GM19240 (cell line): ENCODE data around the gene ZCCHC2.

ENCODE experiments used
- DNase-seq: peaks from one replicate; pipeline ENCODE4 v3.0.0; 2011; ENCODE audit warnings: low spot score; ENCODE audit not compliant: insufficient read length

Gene ZCCHC2

DNA sequence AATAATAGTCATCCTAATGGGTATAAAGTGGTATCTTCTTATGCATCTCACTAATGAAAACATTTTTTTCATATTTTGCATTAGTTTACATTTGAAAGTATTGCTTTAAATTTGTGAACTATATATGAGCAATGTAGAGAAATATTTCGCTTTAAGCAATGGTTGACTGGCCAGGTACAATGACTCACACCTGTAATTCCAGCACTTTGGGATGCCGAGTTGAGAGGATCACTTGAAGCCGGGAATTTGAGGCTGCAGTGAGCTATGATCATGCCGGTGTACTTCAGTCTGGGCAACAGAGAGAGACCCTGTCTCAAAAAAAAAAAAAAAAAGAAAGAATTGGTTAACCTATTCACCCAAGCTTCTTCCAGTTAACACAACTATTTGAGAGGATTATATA is 15.1 kb downstream of the ZCCHC2 start:
- DNase-seq: no peak

DNA sequence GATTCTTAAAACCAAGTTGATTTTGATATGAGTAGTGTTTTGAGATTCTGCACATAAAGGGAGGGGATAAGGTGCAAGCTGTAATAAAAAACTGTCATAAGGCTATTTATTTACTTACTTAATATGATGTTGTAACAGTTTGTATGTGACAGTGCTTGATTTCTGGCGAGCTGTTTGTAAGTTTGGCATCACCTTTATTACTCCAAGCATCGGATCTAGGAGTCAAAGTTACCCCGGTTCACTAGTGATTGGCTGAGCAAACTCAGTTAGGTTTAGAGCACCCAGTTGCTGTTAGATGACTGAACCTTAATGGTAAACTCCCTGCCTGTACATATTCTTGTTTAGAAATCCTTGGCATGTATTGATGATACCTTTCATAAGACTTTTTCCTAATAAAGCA is 16.1 kb downstream of the ZCCHC2 start:
- DNase-seq: no peak

GRCh38 chr18:62539284-62540165 is 16.7 kb downstream of the ZCCHC2 start:
- DNase-seq: no peak

DNA sequence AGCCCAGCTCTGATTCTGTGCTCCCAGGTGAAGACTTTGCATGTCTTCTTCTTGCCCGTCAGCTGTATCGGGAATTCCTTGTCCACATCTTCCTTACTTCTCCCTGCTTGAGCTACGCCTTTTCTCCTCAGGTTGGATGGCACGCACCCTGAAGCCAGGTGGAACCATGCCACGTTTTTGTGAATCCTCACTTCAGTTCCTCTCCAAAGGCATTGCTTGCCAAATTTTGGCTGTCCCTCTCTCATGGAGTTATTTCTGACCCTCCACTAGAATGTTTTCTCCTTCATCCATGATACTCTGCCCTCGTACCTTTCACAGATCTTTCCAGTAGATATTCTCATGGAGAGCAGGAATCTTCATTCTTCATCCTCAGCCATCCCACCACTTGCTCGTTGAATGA is 20.2 kb downstream of the ZCCHC2 start:
- DNase-seq: no peak

- no peak for DNase-seq
These were observed 22.3 kb downstream of the ZCCHC2 start for GRCh38 chr18:62545098-62545497.

DNA sequence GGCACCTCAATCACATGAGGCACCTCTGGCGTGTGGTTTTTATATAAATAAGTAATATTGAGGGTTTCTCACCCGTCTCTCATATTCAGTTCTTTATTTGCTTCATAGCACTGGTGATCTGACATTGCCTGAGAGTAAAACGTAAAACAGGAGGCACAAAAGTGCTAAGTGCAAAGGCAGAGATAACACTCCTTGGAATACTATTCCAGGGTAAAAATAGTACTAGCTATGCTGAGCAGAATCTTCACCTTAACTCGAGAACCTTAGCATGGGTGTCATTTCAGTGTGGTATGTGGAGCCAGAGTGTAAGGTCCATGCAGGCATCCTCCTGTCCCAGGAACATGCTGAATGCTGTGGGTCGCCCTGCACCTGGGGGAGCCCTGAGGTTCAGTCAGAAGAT is 26.9 kb downstream of the ZCCHC2 start:
- no peak for DNase-seq

- DNase-seq: no peak
These were observed 27.9 kb downstream of the ZCCHC2 start for GRCh38 chr18:62550746-62551145.

DNA sequence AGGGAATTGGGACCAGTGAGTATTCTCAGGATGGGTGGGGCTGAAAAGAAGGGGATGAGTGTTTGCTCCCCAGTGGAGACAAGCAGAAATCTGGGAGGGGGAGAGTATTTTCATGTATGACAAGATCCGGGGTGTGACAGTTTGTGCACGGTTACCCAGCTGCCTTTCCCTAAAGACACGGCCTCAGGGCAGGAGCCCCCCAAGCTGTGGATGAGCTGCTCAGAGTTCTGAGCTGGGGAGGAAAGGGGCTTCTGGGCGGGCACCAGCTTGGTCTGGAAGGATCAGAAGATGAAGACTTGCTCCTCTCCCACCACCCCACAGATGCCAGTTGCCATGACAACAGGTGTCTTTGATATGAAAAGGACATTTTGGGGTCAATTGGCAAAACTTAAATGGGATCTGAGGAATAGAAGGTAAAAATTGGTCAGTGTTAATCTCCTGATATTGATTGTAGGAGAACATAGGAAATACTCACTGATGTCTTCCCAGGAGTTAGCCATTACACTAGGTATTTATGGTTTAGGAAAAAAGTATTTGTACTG is 29.2 kb downstream of the ZCCHC2 start:
- DNase-seq: no peak

DNA sequence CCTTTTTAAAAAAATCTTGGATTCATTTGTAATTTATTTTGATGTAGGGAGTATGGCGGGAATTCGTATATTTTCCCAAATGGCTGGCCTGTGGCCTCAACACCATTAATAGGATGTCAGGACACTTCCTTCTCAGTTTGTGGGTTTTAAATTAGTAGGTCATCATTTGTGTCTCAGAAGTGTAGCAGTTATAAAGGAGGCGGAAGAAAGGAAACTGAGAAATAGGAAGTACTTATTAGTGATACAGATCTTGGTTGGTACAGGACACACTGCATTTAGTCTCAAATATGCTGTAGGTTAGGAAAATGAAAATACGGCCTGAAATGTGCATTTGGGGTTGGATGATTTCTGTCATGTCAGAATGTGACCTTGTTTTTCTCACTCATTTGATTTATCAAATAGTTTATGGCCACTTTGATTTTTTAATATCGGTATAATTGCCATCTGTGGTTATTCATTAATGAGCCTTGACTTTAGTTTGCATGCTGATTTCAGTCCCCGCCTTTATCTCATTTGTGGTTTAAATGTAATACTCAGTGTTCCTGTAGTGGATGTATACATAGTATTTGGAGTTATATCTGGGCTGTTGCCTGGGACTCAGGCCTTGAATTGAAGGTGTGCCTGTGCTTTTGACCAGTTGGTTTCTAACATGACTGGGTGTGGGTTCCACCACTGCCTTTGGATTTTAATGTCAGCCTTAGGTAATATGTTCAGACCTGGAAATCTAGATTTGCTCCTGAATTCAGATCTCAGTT is 31.4 kb downstream of the ZCCHC2 start:
- DNase-seq: no peak

DNA sequence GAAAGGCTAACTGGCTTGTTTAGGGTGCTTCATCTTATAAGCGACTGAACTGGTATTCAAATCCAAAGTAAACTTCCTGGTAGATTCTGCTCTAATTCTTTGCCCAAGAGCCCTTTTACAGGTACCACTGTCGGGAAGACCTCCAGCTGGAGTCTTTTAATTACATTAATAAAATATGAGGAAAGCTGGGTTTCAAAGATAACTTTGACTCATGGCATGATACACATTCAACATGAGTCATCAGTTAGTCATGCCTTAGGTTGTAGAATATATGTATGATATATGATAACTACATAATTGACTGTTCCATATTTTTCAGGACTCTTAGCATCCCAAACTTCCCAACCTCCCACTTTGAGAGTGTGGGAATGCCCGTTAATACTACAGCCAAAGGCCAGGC is 32.3 kb downstream of the ZCCHC2 start:
- DNase-seq: no peak

GRCh38 chr18:62556397-62556796 is 33.6 kb downstream of the ZCCHC2 start:
- DNase-seq: no peak

- DNase-seq: no peak
These were observed 35.3 kb downstream of the ZCCHC2 start for GRCh38 chr18:62558015-62558663.

DNA sequence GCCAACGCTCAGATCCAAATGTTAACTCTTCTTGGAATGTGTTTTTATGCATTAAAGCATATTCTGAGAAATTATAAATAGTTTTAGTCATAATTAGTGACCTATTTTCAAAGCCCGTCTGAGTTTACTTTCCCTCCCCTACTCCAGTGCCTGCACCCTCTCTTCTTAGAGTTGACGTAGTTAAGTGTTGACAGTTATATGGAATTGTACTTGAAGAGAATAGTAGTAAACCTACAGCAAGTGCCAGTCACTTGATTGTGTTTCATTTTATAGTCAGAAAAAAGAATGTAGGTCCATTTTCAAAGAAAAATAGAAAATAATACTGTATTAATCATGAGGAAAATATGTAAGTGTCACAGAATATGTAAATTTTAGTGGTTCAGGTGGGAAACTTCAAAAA is 41.2 kb downstream of the ZCCHC2 start:
- DNase-seq: no peak

GRCh38 chr18:62566199-62566598 is 43.4 kb downstream of the ZCCHC2 start:
- DNase-seq: no peak

DNA sequence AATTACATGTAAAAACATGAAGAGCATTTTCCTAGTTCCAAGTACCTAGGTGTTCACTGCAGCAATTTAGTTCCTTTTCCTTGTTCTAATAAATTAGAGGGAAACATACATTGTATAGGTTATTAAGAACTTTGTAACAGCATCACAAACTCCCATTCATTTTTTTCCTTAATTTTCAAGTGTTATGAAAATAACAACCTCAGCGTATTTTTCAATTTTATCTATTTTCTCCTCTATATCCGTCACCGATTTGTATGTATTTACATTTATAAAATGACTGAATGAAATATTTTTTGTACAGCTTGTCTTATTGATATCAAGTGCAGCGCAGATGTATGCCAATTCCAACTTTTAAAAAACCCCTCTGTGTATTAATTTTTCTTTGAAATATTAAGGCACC is 44.0 kb downstream of the ZCCHC2 start:
- DNase-seq: no peak

GRCh38 chr18:62569081-62569655 is 46.3 kb downstream of the ZCCHC2 start:
- no peak for DNase-seq

- no peak for DNase-seq
These were observed 48.2 kb downstream of the ZCCHC2 start for GRCh38 chr18:62571037-62571436.

DNA sequence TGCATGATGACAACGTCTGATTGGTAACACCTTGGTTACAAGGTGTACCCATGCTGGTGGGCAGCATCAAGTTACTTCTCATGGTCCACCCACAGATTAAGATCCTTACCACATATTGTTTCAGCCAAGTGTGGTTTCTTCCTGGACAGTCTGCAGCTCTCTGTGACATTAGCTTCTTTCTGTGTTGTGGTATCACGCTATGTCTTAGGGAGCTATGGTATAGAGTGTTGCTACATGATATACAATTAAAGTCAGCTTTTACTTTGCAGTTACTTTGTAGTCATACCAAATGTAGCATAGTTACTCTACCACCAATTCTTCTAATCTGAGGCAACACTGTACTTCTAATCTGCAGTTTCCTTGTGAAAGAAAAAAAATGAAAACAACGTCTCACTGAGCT is 48.8 kb downstream of the ZCCHC2 start:
- DNase-seq: no peak

- no peak for DNase-seq
These were observed 49.6 kb downstream of the ZCCHC2 start for GRCh38 chr18:62572456-62572855.

DNA sequence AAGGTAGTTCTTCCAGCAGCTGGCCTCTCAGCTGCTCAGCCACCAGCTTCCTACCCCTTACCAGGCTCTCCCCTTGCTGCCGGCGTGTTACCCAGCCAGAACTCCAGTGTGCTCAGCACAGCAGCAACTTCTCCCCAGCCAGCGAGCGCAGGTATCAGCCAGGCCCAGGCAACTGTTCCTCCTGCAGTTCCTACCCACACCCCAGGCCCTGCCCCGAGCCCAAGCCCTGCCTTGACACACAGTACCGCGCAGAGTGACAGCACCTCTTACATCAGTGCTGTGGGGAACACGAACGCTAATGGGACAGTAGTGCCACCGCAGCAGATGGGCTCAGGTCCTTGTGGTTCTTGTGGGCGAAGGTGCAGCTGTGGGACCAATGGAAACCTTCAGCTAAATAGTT is 52.0 kb downstream of the ZCCHC2 start:
- DNase-seq: no peak

- DNase-seq: no peak
These were observed 53.4 kb downstream of the ZCCHC2 start for GRCh38 chr18:62576271-62576670.
